ENCODE results near the gene DENND6B.

GRCh38 chr22:50319503-50319951 lies 7.3 kb downstream of the DENND6B start:
- TF ChIP-seq POLR2AphosphoS5 (IDR thresholded peaks at IDR 0.05; ENCODE audit: low read depth, low read length) (no peak), POLR2A (IDR thresholded peaks at IDR 0.05; ENCODE audit: low read depth, low read length) (no peak), TAF1 (IDR thresholded peaks at IDR 0.05; ENCODE audit: low read depth, low read length) (no peak), SPI1 (IDR thresholded peaks at IDR 0.05; ENCODE audit: low read depth, low read length) (no peak), POU2F2 (IDR thresholded peaks at IDR 0.05; ENCODE audit: low read depth, low read length) (no peak)

Measured in GM12891 (cell line).